SIG-M5 treated with dmso at 0.1 percent for 504 hours (cell line): ENCODE measurements around the gene ASCL3.
"Not testable (repeated sequence)": the region's sequence is repeated elsewhere in the genome, so short reads cannot be mapped to it uniquely, and the experiment has no call there.

ENCODE experiments used
- DNase-seq: peaks from one replicate; lab custom pipeline; 2025; ENCODE audit not compliant: unreplicated experiment; lab: John Stamatoyannopoulos, UW

Gene ASCL3

GRCh38 chr11:8942518-8943066, at the start of gene ASCL3:
ASCL3 (minus strand) TSS chr11:8943016; CDS start chr11:8938161, 4,855 bp downstream.
- DNase-seq = no peak

- no peak for DNase-seq
These were observed 46.6 kb upstream of the ASCL3 start for GRCh38 chr11:8989453-8989852.

GRCh38 chr11:8988329-8989234, 45.8 kb upstream of the ASCL3 start:
- no peak for DNase-seq

- no peak for DNase-seq
These were observed 44.6 kb upstream of the ASCL3 start for GRCh38 chr11:8987446-8987845.

GRCh38 chr11:8986772-8987171, 44.0 kb upstream of the ASCL3 start:
- not testable (repeated sequence) for DNase-seq

GRCh38 chr11:8985462-8985861, 42.6 kb upstream of the ASCL3 start:
- no peak for DNase-seq

- no peak for DNase-seq
These were observed 40.7 kb upstream of the ASCL3 start for GRCh38 chr11:8983552-8983951.

GRCh38 chr11:8980485-8980884, 37.7 kb upstream of the ASCL3 start:
- DNase-seq = no peak

- not testable (repeated sequence) for DNase-seq
These were observed 36.5 kb upstream of the ASCL3 start for GRCh38 chr11:8979365-8979764.

GRCh38 chr11:8973121-8973520, 30.3 kb upstream of the ASCL3 start:
- no peak for DNase-seq

GRCh38 chr11:8971924-8972316, 29.1 kb upstream of the ASCL3 start:
- no peak for DNase-seq

- DNase-seq = no peak
These were observed 28.5 kb upstream of the ASCL3 start for GRCh38 chr11:8971196-8971923.

GRCh38 chr11:8967184-8967583, 24.4 kb upstream of the ASCL3 start:
- DNase-seq = no peak

GRCh38 chr11:8964324-8965320, 21.8 kb upstream of the ASCL3 start, which contains the start of gene TMEM9B:
TMEM9B (minus strand) TSS chr11:8964442; CDS start chr11:8964313, 129 bp downstream.
- DNase-seq = peak; percentile 75

- peak; percentile 56 for DNase-seq
These were observed 20.9 kb upstream of the ASCL3 start for GRCh38 chr11:8963569-8964323.

GRCh38 chr11:8962841-8963240, 20.0 kb upstream of the ASCL3 start:
- DNase-seq = no peak

- no peak for DNase-seq
These were observed 18.6 kb upstream of the ASCL3 start for GRCh38 chr11:8961401-8961800.

- DNase-seq = peak; percentile 60
These were observed 16.8 kb upstream of the ASCL3 start for GRCh38 chr11:8959546-8960166.

GRCh38 chr11:8956860-8957259, 14.0 kb upstream of the ASCL3 start:
- no peak for DNase-seq
